Spleen (tissue), 11 donors: Measurements from ENCODE around the gene USP20. TPM values are rescaled to one million over a fixed set of nuclear protein-coding genes. Genes with fewer than 3 reads are reported as not detected.
"Not testable (repeated sequence)": the region's sequence is repeated elsewhere in the genome, so short reads cannot be mapped to it uniquely, and the experiment has no call there.

Experiments
- DNase-seq: peaks from one replicate; pipeline ENCODE4 v3.0.0-alpha.2; 2020
- H3K27ac ChIP-seq, 8 donors: fragments of 200-600 bp; sonication (generic) in 7 of 8; 1 replicate in 4 of 8; 2 replicates in 4 of 8; pipeline versions ENCODE4 v1.5.0 to v1.8.0; 2016 to 2021; ENCODE audit warnings: inconsistent platforms in 4 of 8, mild to moderate bottlenecking in 4 of 8, moderate library complexity in 1 of 8
- H3K27me3 ChIP-seq, 7 donors: fragments of 200-600 bp; sonication (generic) in 6 of 7; replicated peaks in 1 of 7; 1 replicate in 4 of 7; 2 replicates in 3 of 7; pipeline versions ENCODE4 v1.5.0 to v1.8.0; 2016 to 2021; ENCODE audit warnings: inconsistent platforms in 3 of 7, mild to moderate bottlenecking in 1 of 7
- H3K36me3 ChIP-seq, 6 donors: fragments of 200-600 bp; sonication (generic) in 5 of 6; 1 replicate in 4 of 6; 2 replicates in 2 of 6; pipeline versions ENCODE4 v1.5.0 to v1.8.0; 2016 to 2021; ENCODE audit warnings: inconsistent platforms in 2 of 6
- H3K4me1 ChIP-seq, 6 donors: fragments of 200-600 bp; sonication (generic) in 5 of 6; 1 replicate in 3 of 6; 2 replicates in 3 of 6; pipeline versions ENCODE4 v1.5.0 to v1.8.0; 2016 to 2021; ENCODE audit warnings: inconsistent platforms in 3 of 6
- H3K4me3 ChIP-seq, 8 donors: fragments of 200-600 bp; sonication (generic) in 7 of 8; 1 replicate in 4 of 8; 2 replicates in 4 of 8; pipeline versions ENCODE4 v1.5.0 to v1.8.0; 2016 to 2021; ENCODE audit warnings: inconsistent platforms in 4 of 8, mild to moderate bottlenecking in 4 of 8, moderate library complexity in 2 of 8
- H3K9me3 ChIP-seq, 8 donors: fragments of 200-600 bp; sonication (generic) in 7 of 8; 1 replicate in 4 of 8; 2 replicates in 4 of 8; pipeline versions ENCODE4 v1.5.0 to v1.8.0; 2016 to 2021; ENCODE audit warnings: inconsistent platforms in 4 of 8
- POLR2A ChIP-seq, 3 donors: fragments of 450-650 bp; IDR thresholded peaks; one replicate each; pipeline ENCODE4 v1.5.1; 2017; ENCODE audit warnings: antibody characterized with exemption in 3 of 3, mild to moderate bottlenecking in 1 of 3
- POLR2AphosphoS5 ChIP-seq, 3 donors: sonication (generic); formaldehyde crosslinking; IDR thresholded peaks; one replicate each; pipeline ENCODE4 v1.5.1; 2017; ENCODE audit warnings: antibody characterized with exemption in 3 of 3
- WGBS, 5 donors: extraction: QIAGEN DNeasy Blood & Tissue Kit in 3 of 5; methylation state at CpG; one replicate each; pipeline versions ENCODE4 v1.1.5 to v1.1.7; 2013 to 2018; 5-methylcytosine and 5-hydroxymethylcytosine counted together
- intact Hi-C: fragments of 100-400 bp; cut with DNase I; formaldehyde crosslinking; loops from one replicate; pipeline ENCODE4 v1.15.0; 2023; ENCODE audit warnings: low total_unique reads
- polyA plus RNA-seq, 3 donors: library from polyadenylated mRNA; stranded (reverse); fragments of 200-250 nt; gene quantifications; one replicate each; pipeline ENCODE4 v1.2.1, GENCODE V29; 2013
- total RNA-seq, 7 donors: library from RNA; depleted of rRNA in 3 of 7; stranded (reverse); fragments of >200 nt in 3 of 7; fragmentation: NEBNext Ultra II Directional in 4 of 7; extraction: Animal tissue kit (Norgen Biotek cat#: 25700) in 4 of 7; gene quantifications; one replicate each; pipeline versions ENCODE4 v1.1.0 to v1.2.1, GENCODE V29; 2016 to 2021
- TF ChIP-seq, protein P1 (sequence below), 11 experiments: fragments of 200-600 bp in 7 of 11; fragments of 450-650 bp in 4 of 11; sonication (generic) in 4 of 11; IDR thresholded peaks in 8 of 11; conservative IDR thresholded peaks in 3 of 11; 1 replicate in 7 of 11; 2 replicates in 4 of 11; pipeline versions ENCODE4 v1.4.0 to v1.8.0; 2016 to 2021; ENCODE audit warnings: antibody characterized with exemption in 11 of 11, inconsistent platforms in 4 of 11, mild to moderate bottlenecking in 1 of 11
- donor health status: healthy with polysubstance abuse.
- donor health status: DM: no; HTN: no; CAD: no; lungs with moderate emphysema.
- donor health status: DM: no; HTN: no; CAD: no.
- donor health status: Bipolar disorder and iron deficiency.
- donor health status: healthy.
- donor health status: DM: no; HTN: no; CAD: no.
- donor health status: DM: yes; HTN: yes; CAD: no.

The USP20 gene
- total and polyA plus RNA-seq, 10 donors, result 29.7 to 83.7 (median 41.3) TPM

DNA sequence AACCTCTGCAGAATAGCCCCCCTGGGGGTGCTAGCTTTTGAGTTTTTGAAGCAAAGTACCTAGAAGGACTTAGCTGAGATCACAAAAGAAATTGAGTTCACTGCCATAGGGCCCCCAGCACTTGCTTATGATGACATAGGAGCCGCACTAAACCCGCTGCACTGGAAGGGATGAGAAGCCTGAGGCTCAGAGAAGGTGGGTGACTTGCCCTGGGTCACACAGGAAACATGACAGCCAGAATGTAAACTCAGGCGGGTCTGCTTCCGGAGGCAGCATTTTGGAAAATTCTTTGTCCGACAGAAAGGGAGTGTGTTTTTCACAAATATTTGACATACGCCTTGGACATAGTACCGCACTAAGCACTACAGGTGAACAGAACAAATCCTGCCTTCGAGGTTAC is 40.7 kb upstream of the USP20 start:
- 82 to 91% (median 88%) methylated on average over 8 of the region's 8 CpGs for WGBS, 5 donors
- Histone ChIP-seq H3K27ac (no peak overlapping the region), H3K27me3 (peaks cover 0 to 10% (median 0%) of the 10 kb centered on the region in 7 donors), H3K4me3 (no peak overlapping the region), H3K9me3 (no peaks in the 10 kb centered on the region), H3K4me1 (peaks cover 0 to 12% (median 10%) of the 10 kb centered on the region in 6 donors), H3K36me3 (no peaks in the 10 kb centered on the region)
- TF ChIP-seq, protein P1, sequence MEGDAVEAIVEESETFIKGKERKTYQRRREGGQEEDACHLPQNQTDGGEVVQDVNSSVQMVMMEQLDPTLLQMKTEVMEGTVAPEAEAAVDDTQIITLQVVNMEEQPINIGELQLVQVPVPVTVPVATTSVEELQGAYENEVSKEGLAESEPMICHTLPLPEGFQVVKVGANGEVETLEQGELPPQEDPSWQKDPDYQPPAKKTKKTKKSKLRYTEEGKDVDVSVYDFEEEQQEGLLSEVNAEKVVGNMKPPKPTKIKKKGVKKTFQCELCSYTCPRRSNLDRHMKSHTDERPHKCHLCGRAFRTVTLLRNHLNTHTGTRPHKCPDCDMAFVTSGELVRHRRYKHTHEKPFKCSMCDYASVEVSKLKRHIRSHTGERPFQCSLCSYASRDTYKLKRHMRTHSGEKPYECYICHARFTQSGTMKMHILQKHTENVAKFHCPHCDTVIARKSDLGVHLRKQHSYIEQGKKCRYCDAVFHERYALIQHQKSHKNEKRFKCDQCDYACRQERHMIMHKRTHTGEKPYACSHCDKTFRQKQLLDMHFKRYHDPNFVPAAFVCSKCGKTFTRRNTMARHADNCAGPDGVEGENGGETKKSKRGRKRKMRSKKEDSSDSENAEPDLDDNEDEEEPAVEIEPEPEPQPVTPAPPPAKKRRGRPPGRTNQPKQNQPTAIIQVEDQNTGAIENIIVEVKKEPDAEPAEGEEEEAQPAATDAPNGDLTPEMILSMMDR (IDR thresholded peaks at IDR 0.05 in 8 of 11, conservative IDR thresholded peaks at IDR 0.05 in 3 of 11), result no peak
- TF ChIP-seq POLR2AphosphoS5 (IDR thresholded peaks at IDR 0.05), result no peak
- TF ChIP-seq POLR2A (IDR thresholded peaks at IDR 0.05), result no peak
- no peak for DNase-seq
- intact Hi-C loops, result no loop called here

DNA sequence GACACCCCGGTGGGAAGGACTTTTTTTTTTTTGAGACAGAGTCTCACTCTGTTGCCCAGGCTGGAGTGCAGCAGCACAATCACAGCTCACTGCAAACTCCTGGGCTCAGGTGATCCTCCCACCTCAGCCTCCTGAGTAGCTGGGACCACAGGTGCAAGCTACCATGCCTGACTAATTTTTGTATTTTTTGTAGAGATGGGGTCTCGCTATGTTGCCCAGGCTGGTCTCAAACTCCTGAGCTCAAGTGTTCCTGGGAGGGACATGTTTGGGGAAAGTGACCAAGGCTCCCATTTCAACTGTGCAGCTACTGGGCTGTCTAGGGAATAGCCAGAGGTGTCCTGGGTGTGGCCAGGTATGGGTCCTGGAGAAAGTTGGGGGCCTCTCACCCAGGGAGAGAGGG is 39.2 kb upstream of the USP20 start:
- H3K4me1 ChIP-seq, H3K9me3 ChIP-seq, DNase-seq, H3K4me3 ChIP-seq, H3K27me3 ChIP-seq, H3K27ac ChIP-seq, H3K36me3 ChIP-seq, intact Hi-C loops: not testable (repeated sequence)
- WGBS, 5 donors, result 79 to 89% (median 83%) methylated on average over 2 of the region's 2 CpGs

DNA sequence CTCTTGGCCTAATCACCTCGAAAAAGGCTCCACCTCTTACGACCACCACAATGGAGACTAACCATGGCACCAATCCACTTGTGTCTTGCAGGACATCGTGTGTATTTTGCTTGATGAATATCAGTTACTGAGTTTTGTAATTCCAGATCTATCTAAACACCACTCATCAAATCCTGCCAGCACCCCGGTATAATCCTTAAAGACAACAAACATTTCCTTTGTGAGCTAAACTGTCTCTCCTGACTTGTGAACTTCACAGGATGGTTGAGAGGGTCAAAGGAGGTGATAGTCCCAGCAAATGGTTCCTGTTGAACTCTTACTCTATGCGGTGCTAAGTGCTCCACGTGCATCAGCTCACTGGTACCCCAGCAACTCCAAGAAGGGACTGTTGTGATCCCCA is 36.3 kb upstream of the USP20 start:
- intact Hi-C loops, result no loop called here
- Histone ChIP-seq H3K36me3 (no peaks in the 10 kb centered on the region), H3K4me3 (no peak overlapping the region), H3K27ac (no peak overlapping the region), H3K9me3 (no peaks in the 10 kb centered on the region), H3K4me1 (peaks cover 3 to 12% (median 5%) of the 10 kb centered on the region in 6 donors), H3K27me3 (no peaks in the 10 kb centered on the region)
- 53 to 76% (median 72%) methylated on average over 6 of the region's 6 CpGs for WGBS, 5 donors
- no peak for DNase-seq
- TF ChIP-seq POLR2AphosphoS5 (IDR thresholded peaks at IDR 0.05), result no peak
- TF ChIP-seq, protein P1 (IDR thresholded peaks at IDR 0.05 in 8 of 11, conservative IDR thresholded peaks at IDR 0.05 in 3 of 11), result no peak
- no peak for TF ChIP-seq POLR2A (IDR thresholded peaks at IDR 0.05)

DNA sequence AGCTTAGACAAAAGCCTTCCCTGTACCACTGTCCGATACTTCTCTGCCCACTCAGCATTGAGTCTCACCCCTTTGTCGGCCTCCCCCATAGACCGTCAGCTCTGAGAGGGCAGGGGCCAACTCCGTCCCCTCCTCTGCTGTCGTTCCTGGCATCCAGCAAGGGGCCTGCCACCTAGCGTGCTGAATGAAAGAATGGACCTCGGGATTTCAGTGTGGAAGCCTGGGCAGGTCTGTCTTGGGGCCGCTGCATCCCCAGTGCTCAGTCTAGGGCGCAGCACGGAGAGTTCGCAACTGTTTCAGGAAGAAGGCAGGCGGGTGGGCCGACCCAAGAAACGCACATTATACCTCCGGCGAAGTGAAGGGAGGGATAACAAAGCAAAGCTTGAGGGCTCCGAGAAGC is 33.8 kb upstream of the USP20 start:
- Histone ChIP-seq H3K27me3 (no peaks in the 10 kb centered on the region), H3K4me1 (peaks cover 8 to 37% (median 20%) of the 10 kb centered on the region in 6 donors), H3K27ac (no peak overlapping the region), H3K4me3 (no peak overlapping the region), H3K36me3 (peaks cover 0 to 23% (median under 1%) of the 10 kb centered on the region in 6 donors), H3K9me3 (no peaks in the 10 kb centered on the region)
- WGBS, 5 donors, result 86 to 92% (median 90%) methylated on average over 17 of the region's 17 CpGs
- DNase-seq, result no peak
- TF ChIP-seq POLR2AphosphoS5 (IDR thresholded peaks at IDR 0.05) (no peak), POLR2A (IDR thresholded peaks at IDR 0.05) (no peak)
- TF ChIP-seq, protein P1 (IDR thresholded peaks at IDR 0.05 in 8 of 11, conservative IDR thresholded peaks at IDR 0.05 in 3 of 11), result no peak
- intact Hi-C loops, result no loop called here
